COR-L47 (cell line): Measurements from ENCODE around the gene ARHGAP24.
A peak's percentile ranks its signal among the peaks of the same experiment; 100 is the strongest.
"Not testable (repeated sequence)": the region's sequence is repeated elsewhere in the genome, so short reads cannot be mapped to it uniquely, and the experiment has no call there.

Experiments used
- DNase-seq: peaks from one replicate; lab custom pipeline; 2025; lab: John Stamatoyannopoulos, UW

Gene ARHGAP24

DNA sequence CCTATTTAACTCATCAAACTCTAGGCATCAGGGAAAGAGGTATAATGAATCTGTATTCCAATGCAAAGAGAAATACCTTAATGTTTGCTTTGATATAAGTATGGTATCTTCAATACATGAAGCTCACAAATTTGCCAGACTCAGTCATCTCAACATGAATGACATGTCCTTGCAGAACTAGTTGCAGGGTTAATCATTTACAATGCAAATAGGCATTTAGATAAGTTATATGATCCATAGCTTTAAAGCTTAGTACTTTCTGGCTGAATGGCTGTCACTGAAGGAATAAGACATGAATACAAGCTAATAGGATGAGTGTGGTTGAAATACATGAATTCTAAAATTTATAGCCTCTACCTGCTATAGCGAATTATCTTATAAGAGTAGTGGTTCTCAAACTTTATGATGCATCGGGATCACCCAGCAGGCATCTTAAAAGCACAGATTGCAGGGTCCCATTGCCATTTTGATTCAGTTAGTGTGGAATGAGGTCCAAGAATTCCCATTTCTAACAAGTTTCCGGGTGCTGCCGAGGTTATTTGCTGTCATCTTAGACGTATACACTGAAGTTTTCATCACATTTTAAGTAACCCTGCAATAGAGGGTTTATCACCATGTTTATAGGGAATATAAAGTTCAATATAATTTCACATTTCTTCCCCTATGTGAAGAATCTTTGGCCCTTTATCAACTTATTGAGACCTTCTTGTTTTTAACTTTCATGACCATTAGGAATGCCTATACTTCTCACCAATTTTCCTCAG is 439.2 kb downstream of the ARHGAP24 start:
- no peak for DNase-seq

DNA sequence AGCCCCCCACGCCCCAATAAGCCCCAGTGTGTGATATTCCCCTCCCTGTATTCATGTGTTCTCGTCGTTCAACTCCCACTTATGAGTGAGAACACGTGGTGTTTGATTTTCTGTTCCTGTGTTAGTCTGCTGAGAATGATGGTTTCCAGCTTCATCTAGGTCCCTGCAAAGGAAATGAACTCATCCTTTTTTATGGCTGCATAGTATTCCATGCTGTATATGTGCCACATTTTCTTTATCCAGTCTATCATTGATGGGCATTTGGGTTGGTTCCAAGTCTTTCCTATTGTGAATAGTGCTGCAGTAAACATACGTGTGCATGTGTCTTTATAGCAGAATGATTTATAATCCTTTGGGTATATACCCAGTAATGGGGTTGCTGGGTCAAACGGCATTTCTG is 440.6 kb downstream of the ARHGAP24 start:
- not testable (repeated sequence) for DNase-seq

DNA sequence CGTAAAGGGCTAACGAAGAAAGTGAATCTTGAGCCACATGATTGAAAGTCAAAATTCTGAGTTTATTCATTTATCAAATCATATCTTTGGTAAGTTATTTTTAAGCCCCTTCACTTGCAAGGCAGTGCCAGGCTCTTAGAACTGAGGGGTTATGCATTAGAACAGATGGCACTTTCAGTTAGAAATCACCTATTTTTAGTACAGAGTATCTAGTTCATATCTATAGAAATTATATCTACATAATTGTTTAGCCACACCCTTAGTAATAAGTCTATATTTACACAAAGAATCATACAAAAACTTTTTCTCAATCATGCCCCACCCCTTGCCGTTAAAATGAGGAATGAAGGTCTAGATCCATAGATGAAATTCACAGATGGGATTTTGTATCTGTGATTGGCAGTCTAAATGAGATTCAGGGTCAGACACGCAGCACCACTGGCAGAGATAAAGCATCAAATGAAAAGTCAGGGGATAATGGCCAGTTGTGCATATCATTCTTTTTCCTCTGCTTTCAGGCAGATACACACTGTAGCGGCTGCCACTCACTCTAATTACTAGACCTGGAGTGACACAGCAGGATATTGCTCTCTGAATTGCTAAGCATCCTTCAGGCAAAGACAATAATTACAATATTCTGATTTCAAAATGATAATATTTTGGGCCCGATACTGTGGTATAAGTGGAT is 444.4 kb downstream of the ARHGAP24 start:
- peak; percentile 65 for DNase-seq

DNA sequence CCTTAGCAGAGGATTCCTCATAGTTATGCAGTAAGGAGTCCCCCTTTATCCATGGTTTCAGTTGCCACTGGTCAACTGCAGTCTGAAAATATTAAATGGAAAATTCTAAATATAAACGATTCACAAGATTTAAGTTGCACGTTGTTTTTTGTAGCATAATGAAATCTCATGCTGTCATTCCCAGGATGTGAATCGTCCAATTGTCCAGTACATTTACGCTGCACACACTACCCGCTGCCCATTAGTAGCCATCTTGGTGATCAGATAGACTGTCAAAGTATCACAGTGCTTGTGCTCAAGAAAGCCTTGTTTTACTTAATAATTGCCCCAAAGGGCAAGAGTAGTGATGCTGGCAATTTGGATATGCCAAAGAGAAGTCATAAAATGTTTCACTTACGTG is 450.1 kb downstream of the ARHGAP24 start:
- no peak for DNase-seq

DNA sequence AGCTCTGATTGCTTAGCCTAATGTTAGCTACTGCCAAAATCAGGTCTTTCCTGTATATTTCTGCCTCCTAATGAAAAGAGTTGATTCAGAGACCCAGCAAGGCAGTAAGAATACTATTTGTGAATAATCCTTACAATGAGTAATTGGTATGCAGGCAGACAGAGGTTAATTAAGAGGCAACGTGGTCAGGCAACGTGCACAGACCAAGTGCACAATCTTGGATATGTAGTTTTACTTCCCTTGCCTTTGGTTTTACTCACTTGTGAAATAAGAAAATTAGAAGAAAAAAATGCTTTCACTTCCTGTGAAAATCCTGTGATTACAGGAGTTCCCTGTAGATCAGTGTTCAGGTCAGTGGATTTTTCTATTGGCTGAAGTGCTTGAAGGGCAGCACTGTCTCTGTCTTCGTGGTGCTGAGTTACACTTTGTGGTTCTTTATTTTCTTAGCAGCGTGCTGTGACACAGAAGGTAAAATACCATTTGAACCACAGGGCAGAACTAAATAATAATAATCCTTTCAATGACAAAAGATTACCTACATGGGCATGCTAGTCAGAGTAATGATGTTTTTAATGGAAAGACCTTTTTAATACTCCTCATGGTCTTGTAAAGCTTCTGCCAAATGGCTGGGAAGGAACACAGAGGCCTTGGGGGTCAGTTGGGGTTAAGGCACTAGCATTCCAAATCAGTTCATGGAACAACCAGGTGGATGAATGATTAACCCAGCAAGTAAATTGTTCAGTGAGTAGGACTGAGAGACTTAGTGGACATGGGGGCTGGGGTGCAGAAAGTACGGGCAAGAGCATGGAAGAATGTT is 454.0 kb downstream of the ARHGAP24 start:
- DNase-seq, result no peak

DNA sequence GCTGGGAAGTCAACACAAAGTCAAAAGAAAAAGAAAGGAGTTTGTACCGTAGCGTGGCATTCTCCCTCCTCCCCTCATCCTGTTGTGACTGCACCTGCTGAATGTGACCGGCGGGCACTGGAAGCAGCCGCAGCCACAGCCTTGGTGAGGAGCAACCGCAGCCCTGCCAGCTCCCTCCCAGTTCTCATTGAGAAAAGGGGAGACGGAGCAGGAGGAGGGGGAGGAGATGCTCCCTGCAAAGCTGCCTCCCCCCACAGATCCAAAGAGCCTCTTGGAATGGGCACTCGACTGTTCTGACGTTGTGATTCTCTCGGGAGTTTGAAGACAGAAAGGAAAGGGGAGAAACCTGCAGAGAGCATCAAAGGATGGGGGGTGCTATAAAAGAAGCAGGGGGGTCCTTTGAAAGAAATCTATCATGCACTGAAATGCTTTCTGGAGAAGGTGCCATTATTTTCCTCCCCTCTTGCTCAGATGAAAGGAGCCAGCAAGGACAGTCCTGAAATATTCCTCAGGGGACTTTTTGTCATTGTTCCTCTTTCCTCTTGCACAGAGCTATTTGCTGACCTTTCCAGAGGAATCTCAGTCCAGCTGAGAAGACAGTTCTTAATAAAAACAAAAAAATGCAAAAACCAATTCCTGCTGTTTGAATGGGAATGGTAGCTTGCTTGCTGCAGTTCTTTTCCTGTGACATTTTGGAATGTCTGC is 455.2 kb downstream of the ARHGAP24 start:
- peak; percentile 25 for DNase-seq

DNA sequence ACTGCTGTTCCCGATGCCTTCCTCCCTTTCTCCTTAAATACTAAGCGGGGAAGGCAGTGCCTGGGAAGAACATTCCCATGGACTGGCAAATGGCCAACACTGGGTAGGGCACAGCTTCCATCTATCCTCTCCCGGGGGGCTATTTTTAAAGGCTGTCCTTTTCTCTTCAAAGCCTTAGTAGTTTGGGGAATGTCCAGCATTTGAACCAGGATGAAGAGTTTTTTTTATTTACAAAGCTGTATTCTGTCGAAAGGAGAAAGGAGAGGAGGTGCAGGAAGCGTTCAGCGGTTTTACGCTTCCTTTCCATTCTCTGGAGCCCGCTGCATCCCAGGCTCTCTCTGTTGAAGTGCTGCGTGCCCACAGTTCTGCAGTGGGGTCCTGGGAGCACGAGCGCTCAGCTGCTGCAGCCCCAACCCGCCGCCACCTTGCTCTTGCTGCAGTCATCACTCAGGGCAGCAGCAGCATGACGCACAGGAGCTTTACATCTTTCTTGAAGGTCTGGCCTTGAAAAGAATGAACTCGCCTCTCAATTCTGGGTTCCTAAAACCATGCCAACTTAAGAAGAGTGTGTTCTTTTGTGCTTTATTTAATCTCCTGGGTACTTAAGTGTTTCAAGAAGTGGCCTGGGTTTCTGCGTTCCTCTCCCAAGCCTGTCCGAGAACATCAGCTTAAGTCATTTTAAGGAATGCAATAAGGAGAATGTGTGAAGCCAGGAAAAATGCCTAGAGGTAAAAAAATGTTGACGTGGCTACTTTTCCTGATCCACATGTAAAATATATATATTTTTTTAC is 457.7 kb downstream of the ARHGAP24 start:
- no peak for DNase-seq

DNA sequence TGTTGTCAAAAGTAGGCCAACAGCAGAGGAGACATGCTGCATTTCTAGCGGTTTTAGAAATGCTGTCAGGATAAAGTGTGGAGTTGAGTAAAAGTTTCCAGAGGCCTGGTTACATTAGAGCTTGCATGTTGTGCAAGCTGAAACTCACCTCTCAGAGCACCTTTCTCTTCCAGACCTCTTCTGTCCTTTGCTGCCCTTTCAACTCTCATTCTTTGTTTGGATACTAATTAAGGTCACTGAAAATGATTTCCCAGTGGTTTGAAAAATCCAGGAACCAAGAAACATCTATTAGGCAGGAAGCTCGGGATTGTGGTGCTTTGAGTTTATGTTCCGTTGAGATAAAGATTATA is 458.3 kb downstream of the ARHGAP24 start:
- DNase-seq, result no peak

DNA sequence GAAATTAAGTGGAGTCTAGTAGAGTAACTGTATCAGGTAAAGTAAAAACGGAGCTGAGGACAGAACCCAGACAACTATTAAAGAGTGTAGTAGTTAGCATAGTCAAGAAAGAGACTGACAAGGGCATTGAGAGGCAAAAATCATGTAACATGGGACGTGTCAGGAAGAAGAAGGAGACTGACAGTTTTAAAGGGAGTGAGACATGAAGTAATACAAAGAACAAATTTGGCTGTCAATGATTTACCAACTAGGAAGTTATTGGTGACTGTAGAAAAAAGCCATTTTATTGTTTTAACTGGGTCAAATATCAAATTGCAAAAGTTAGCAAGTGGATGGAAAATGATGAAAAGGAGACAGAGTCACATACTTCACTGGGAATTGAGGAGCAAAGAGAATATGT is 462.6 kb downstream of the ARHGAP24 start:
- DNase-seq, result no peak

DNA sequence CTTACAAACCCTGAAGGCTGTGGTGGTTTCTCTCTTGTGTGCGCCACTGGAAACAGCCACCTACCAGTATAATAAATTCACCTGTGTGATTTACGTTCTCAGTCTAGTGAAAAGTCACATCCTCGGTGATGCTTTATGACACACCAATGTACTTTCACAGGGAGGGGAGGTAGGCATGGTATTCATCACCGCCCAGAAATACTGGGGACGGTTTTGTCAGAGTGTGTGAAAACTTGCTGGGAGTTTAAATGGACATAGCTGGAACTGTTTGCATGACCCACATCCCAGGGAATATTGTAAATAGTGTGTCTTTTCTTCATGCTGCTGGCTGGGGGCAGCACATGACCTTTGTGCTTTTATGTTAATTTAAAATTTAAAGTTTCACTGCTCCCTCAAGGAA is 463.1 kb downstream of the ARHGAP24 start:
- DNase-seq, result no peak

DNA sequence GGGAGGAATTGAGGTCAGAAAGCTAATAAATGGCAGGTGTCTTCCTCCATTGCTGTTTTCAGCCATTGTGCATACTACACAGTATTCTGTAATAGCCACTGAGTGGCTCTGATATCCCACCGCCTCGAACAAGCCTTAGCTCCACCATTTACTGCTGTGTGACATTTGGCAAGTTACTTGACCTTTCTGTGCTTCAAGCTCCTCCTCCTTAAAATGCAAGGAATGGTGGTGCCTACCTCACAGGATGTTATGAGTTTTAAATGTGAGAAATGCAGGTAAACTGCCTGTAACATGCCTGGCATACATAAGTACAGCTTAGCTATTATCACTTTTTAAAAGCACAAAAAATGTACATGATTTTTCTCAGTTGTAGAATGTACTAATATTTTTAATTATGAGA is 464.0 kb downstream of the ARHGAP24 start:
- DNase-seq, result no peak

DNA sequence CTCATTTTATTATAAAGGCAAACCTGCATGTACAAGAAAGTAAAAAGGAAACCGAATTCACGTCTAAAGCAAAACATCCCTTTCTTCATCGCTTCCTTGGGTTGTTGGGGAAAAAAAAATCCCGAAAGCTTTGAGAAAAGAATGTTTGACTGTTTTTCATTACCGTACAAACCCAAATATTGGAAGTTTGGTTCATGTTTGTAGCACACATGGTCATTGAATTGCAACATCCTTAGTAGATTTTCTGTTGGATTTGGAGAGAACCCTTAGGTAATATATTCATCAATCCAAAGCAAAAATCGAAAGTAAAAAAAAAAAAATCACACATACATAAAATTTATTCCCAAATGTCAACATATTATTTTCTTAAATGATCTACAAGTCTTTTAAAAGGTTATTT is 464.6 kb downstream of the ARHGAP24 start:
- no peak for DNase-seq

DNA sequence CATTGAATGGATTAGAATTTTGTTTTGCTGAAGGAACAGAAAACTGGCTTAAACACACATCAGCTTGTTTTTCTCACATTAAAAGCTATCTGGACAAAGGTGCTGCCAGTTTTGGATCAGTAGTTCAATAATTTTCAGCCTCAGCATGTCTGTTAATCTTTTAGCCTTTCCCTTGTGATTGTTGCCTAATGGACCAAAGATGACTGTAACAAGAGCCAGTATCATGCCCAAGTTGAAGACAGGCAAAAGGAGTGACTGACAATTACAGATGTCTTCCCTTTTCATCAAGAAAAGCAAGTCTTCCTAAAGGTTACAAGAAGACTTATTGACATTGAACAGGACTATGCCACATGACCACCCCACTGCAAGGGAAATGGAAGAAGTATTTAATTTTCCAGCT is 465.2 kb downstream of the ARHGAP24 start:
- no peak for DNase-seq

DNA sequence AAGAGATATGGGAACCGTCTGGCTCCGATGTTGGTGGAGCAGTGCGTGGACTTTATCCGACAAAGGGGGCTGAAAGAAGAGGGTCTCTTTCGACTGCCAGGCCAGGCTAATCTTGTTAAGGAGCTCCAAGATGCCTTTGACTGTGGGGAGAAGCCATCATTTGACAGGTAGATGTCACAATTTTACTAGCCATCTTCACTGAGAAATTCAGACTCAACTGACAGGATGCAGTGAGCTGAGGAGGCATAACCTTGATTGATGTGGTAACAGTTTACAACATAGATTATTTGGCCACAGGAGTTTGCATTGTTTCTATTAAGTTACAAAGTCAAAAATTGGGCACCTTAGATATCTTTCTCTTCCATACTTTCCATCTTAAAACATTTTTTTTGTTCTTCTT is 467.2 kb downstream of the ARHGAP24 start:
- no peak for DNase-seq

DNA sequence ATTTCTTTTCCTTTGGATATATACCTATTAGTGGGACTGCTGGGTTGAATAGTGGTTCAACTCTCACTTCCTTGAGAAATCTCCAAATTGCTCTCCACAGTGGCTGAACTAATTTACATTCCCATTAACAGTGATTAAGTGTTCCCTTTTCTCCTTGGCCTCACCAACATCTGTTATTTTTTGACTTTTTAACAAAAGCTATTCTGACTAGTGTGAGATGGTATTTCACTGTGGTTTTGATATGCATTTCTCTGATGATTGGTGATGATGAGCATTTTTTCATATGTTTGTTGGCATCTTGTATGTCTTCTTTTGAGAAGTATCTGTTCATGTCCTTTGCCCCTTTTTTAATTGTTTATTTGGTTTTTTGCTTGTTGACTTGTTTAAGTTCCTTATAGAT is 471.9 kb downstream of the ARHGAP24 start:
- no peak for DNase-seq

DNA sequence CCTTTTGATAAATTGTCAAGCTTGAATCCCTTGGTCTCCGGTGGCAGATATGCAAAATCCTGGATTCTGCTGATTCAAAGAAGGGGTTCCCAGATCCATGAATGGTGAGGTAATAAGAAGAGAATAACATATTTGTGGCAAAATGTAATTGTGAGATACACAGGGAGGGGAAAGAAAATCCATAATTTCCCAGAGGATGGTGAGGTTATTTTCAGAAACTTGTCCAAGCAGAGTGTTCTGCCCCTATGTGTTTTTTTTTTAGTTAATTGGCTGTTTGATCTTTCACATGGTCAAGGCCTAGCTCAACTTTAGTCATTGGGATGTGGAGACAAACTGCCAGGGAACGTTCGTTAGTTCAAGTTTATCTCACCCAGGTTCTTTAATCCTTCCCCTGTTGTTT is 476.1 kb downstream of the ARHGAP24 start:
- no peak for DNase-seq

DNA sequence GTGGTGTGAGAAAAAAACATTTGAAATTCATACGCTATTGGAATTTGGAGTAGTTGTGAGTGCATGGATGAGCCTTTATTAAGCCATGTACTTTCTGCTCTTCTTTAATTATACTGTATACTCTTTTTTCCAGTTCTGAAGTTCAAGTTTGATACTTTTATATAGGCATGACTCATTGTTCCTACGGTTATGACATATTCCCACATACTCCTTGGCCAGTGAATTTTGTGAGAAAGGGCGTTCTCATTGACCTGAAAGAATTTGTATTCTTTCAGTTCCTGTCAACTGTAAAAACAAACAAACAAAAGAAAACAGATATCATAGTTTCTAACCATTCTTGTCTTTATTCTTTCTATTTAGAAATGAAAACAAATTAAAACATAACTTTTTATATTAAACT is 477.6 kb downstream of the ARHGAP24 start:
- DNase-seq, result no peak

DNA sequence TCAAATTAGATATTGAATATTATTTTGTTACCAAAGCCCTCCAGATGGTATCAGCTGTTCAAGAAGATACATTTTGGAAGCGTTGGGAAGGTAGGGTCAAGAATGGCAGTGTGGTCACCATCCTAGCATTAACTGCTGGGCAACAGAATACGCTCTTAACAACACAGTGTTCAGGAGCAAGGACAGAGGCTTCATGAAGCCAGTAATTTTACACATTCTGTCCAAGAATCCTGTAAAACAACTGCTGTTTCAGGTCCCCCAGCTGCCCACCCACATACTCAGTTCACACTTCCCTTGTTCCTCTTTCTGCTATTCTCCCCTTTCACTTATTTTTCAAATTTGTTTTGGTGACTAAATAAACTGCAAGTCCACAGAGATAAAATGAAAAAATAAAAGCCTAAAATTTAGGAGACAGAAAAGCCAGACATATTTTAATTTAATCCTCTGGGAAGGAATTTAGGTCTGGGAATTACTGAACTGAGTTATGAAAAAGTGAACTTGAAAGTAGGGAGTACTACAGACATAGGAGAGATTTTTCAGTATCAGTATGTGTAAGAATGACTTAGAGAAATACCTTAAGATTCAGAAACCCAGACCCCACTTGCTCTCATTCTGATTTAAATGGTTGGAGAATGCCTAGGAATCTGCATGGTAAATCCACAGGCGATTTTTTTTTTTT is 478.2 kb downstream of the ARHGAP24 start:
- no peak for DNase-seq

DNA sequence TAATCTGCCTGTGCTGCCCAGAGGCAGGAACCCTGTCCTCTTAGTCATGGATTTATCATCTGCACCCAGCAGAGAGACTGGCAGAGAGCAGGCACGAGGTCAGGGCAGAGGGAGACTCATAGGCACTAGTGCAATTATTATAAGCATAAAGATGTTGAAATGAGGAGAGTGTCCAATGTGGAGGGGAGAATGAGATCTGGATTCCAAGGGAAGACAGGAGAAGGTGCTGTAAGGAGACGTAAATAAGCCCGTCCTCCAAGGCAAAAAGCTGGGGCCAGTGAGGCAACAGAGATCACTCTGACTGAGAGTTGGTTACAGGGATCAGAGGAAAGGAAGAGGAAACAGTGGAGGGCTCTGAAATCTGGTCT is 478.7 kb downstream of the ARHGAP24 start:
- no peak for DNase-seq

DNA sequence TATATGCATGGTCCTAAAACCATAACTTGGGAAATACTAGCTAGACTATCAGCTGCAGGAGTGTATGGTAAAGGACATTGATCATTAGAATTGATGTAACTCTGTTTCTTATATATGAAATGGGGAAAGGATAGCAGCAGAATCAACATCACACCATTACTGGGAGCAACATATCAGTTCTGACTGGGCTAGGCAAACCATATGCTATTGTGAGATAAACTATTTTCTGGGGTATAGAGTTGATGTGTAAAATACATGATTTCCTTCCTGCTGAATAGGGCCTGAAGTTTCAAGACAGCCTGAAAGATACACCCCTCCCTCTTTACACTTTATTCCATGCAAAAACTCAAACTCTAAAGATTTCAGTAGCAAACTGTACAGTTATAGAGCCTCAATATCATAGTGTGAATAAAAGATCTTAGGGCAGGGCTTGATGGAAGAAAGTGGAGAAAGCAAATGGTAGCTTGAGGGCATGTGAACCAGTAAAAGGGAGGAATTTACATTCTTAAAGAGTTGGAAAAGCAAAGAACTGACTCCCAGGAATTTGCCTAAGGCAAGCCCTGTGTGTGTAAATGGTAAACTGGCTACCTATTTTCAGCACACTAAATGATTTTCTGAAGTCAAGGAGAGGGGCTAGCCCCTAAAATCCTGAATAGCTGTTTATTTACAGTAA is 480.8 kb downstream of the ARHGAP24 start:
- DNase-seq, result no peak
